GM10266 (cell line): ENCODE results near the gene SP6.

Experiments used
- DNase-seq: peaks from one replicate; pipeline ENCODE4 v3.0.0; 2012; ENCODE audit errors: extremely low spot score
- CTCF ChIP-seq: IDR thresholded peaks from 2 replicates; pipeline ENCODE4 v1.5.1; 2012; ENCODE audit warnings: mild to moderate bottlenecking, low read depth; ENCODE audit not compliant: control insufficient read depth, insufficient read depth; ENCODE audit errors: missing control alignments

The SP6 gene

GRCh38 chr17:47884427-47884740, 33.4 kb upstream of the SP6 start:
- no peak for DNase-seq
- TF ChIP-seq CTCF = no peak

- no peak for TF ChIP-seq CTCF
Observed at GRCh38 chr17:47883589-47884426, 32.8 kb upstream of the SP6 start.

GRCh38 chr17:47882695-47883588, 32.0 kb upstream of the SP6 start:
- TF ChIP-seq CTCF = no peak
- DNase-seq = no peak

More at GRCh38 chr17:47883589-47884426, 32.8 kb upstream of the SP6 start:
- no peak for DNase-seq

GRCh38 chr17:47882247-47882646, 31.3 kb upstream of the SP6 start:
- TF ChIP-seq CTCF = no peak
- DNase-seq = no peak

- DNase-seq = no peak
- TF ChIP-seq CTCF = no peak
Observed at GRCh38 chr17:47879776-47880454, 29.0 kb upstream of the SP6 start.

GRCh38 chr17:47879028-47879585, 28.1 kb upstream of the SP6 start:
- no peak for TF ChIP-seq CTCF
- no peak for DNase-seq
